Neural cell (in vitro differentiated cells): ENCODE results near the gene ERMARD. TPM values are rescaled to one million over a fixed set of nuclear protein-coding genes. Genes with fewer than 3 reads are reported as not detected.

ENCODE experiments used
- H2AFZ ChIP-seq: fragments of 200-600, 300-800 bp; sonication (generic), shearing (Covaris generic); 2 replicates; pipeline ENCODE4 v1.6.0; 2014; ENCODE audit warnings: low read depth, mild to moderate bottlenecking, antibody characterized with exemption, low read length, moderate library complexity
- H3F3A ChIP-seq: fragments of 200-600 bp; shearing (Covaris generic); 2 replicates; pipeline ENCODE4 v1.6.1; 2016; ENCODE audit warnings: mild to moderate bottlenecking, moderate library complexity, mixed read lengths, antibody characterized with exemption, low read length; ENCODE audit not compliant: insufficient read depth, poor library complexity, severe bottlenecking
- H3K27ac ChIP-seq: fragments of 200-600, 300-800 bp; sonication (generic), shearing (Covaris generic); 2 replicates; pipeline ENCODE4 v1.5.1; 2014; ENCODE audit warnings: mild to moderate bottlenecking, low read length, moderate library complexity
- H3K27me3 ChIP-seq: fragments of 300-800, 200-600 bp; sonication (generic), shearing (Covaris generic); 2 replicates; pipeline ENCODE4 v1.6.0; 2014; ENCODE audit warnings: mild to moderate bottlenecking, low read depth, low read length, moderate library complexity; ENCODE audit not compliant: insufficient read depth
- H3K36me3 ChIP-seq: fragments of 300-800, 200-600 bp; sonication (generic), shearing (Covaris generic); 2 replicates; pipeline ENCODE4 v1.5.1; 2014; ENCODE audit warnings: mild to moderate bottlenecking, antibody characterized with exemption, low read length, moderate library complexity; ENCODE audit not compliant: insufficient read depth
- H3K4me2 ChIP-seq: fragments of 300-800, 200-600 bp; sonication (generic), shearing (Covaris generic); 2 replicates; pipeline ENCODE4 v1.6.0; 2014; ENCODE audit warnings: mild to moderate bottlenecking, low read length
- H3K4me3 ChIP-seq: fragments of 300-800, 200-600 bp; sonication (generic), shearing (Covaris generic); 2 replicates; pipeline ENCODE4 v1.5.1; 2014; ENCODE audit warnings: mild to moderate bottlenecking, low read length, moderate library complexity
- H3K79me2 ChIP-seq: fragments of 200-600 bp; shearing (Covaris generic); replicated peaks from 2 replicates; pipeline ENCODE4 v1.6.0; 2014; ENCODE audit warnings: mild to moderate bottlenecking, low read length, moderate library complexity; ENCODE audit not compliant: insufficient read depth
- H3K9ac ChIP-seq: fragments of 300-800, 200-600 bp; sonication (generic), shearing (Covaris generic); 2 replicates; pipeline ENCODE4 v1.6.1; 2016; ENCODE audit warnings: mild to moderate bottlenecking, low read length, mixed read lengths
- H3K9me2 ChIP-seq: fragments of 200-600 bp; shearing (Covaris generic); 2 replicates; pipeline ENCODE4 v1.6.1; 2016; ENCODE audit warnings: mild to moderate bottlenecking, low read length, mixed read lengths; ENCODE audit not compliant: insufficient read depth
- H3K9me3 ChIP-seq: fragments of 200-600, 300-800 bp; sonication (generic), shearing (Covaris generic); 2 replicates; pipeline ENCODE4 v1.6.1; 2016; ENCODE audit warnings: mild to moderate bottlenecking, mixed run types, low read length, moderate library complexity, mixed read lengths
- H4K20me1 ChIP-seq: fragments of 200-600 bp; shearing (Covaris generic); 2 replicates; pipeline ENCODE4 v1.6.1; 2016; ENCODE audit warnings: mild to moderate bottlenecking, mixed run types; ENCODE audit not compliant: insufficient read depth
- CTCF ChIP-seq: fragments of 450-650 bp; IDR thresholded peaks from 2 replicates; pipeline ENCODE4 v1.5.1; 2014; ENCODE audit warnings: antibody characterized with exemption, mild to moderate bottlenecking, moderate library complexity; ENCODE audit not compliant: poor library complexity, severe bottlenecking
- EP300 ChIP-seq: fragments of 450-650 bp; conservative IDR thresholded peaks from 2 replicates; pipeline ENCODE4 v1.6.1; 2014; ENCODE audit warnings: antibody characterized with exemption, mild to moderate bottlenecking, moderate library complexity; ENCODE audit not compliant: poor library complexity, severe bottlenecking
- EZH2 ChIP-seq: fragments of 200-600, 300-800 bp; shearing (Covaris generic), sonication (generic); IDR thresholded peaks from 2 replicates; pipeline ENCODE4 v1.6.1; 2014; ENCODE audit warnings: antibody characterized with exemption, low read length, borderline replicate concordance, mild to moderate bottlenecking; ENCODE audit not compliant: insufficient read depth, poor library complexity, severe bottlenecking
- MXI1 ChIP-seq: fragments of 450-650 bp; conservative IDR thresholded peaks from 2 replicates; pipeline ENCODE4 v1.6.1; 2014; ENCODE audit warnings: antibody characterized with exemption, mild to moderate bottlenecking; ENCODE audit not compliant: poor library complexity, severe bottlenecking
- POLR2AphosphoS5 ChIP-seq: IDR thresholded peaks from 2 replicates; pipeline ENCODE4 v1.6.1; 2012
- RAD21 ChIP-seq: fragments of 450-650 bp; conservative IDR thresholded peaks from 2 replicates; pipeline ENCODE4 v1.6.1; 2014; ENCODE audit warnings: antibody characterized with exemption, mild to moderate bottlenecking, moderate library complexity
- REST ChIP-seq: IDR thresholded peaks from 2 replicates; pipeline ENCODE4 v1.6.1; 2012; ENCODE audit warnings: borderline replicate concordance
- SMC3 ChIP-seq: fragments of 450-650 bp; conservative IDR thresholded peaks from 2 replicates; pipeline ENCODE4 v1.6.1; 2014; ENCODE audit warnings: antibody characterized with exemption, mild to moderate bottlenecking, moderate library complexity; ENCODE audit not compliant: poor library complexity
- TAF1 ChIP-seq: IDR thresholded peaks from 2 replicates; pipeline ENCODE4 v1.6.1; 2012; ENCODE audit warnings: low read depth
- polyA plus RNA-seq: library from polyadenylated mRNA; depleted of rRNA; stranded (reverse); fragments of >200 nt; gene quantifications from 2 replicates; pipeline ENCODE4 v1.2.3, GENCODE V29; 2014

Gene ERMARD
- polyA plus RNA-seq, 1 donor from 2014 or later, result 51.2 TPM

GRCh38 chr6:169784821-169785340, 33.5 kb downstream of the ERMARD start:
- H3K27ac ChIP-seq, result no peak overlapping the region
- TF ChIP-seq RAD21 (no peak), MXI1 (no peak), CTCF (no peak), EZH2 (no peak), TAF1 (no peak), REST (no peak), POLR2AphosphoS5 (no peak), EP300 (no peak), SMC3 (no peak)
- H3K9ac ChIP-seq, result no peak overlapping the region
- H3K4me2 ChIP-seq, result no peak overlapping the region
- no peaks in the 10 kb centered on the region for H3K9me3 ChIP-seq
- H3K4me3 ChIP-seq, result no peak overlapping the region
- no peaks in the 10 kb centered on the region for H3K9me2 ChIP-seq
- H2AFZ ChIP-seq, result no peak overlapping the region
- H3F3A ChIP-seq, result no peaks in the 10 kb centered on the region
- H3K36me3 ChIP-seq, result peaks cover 5% of the 10 kb centered on the region
- H4K20me1 ChIP-seq, result no peaks in the 10 kb centered on the region
- H3K79me2 ChIP-seq, result no peaks in the 10 kb centered on the region
- H3K27me3 ChIP-seq, result no peaks in the 10 kb centered on the region

GRCh38 chr6:169785566-169785965, 34.1 kb downstream of the ERMARD start:
- Histone ChIP-seq H3K27me3 (no peaks in the 10 kb centered on the region), H3K9me3 (no peaks in the 10 kb centered on the region), H4K20me1 (no peaks in the 10 kb centered on the region), H3K9me2 (no peaks in the 10 kb centered on the region), H3K9ac (no peak overlapping the region), H3K27ac (no peak overlapping the region), H3F3A (no peaks in the 10 kb centered on the region), H3K79me2 (no peaks in the 10 kb centered on the region), H3K4me3 (no peak overlapping the region), H3K36me3 (peaks cover 2% of the 10 kb centered on the region), H2AFZ (no peak overlapping the region), H3K4me2 (no peak overlapping the region)
- no peak for TF ChIP-seq REST
- TF ChIP-seq RAD21, result no peak
- no peak for TF ChIP-seq CTCF
- no peak for TF ChIP-seq EZH2
- TF ChIP-seq SMC3, result no peak
- no peak for TF ChIP-seq MXI1
- TF ChIP-seq TAF1, result no peak
- TF ChIP-seq POLR2AphosphoS5, result no peak
- no peak for TF ChIP-seq EP300
